ENCODE results near the gene MYL7.

Gene MYL7

DNA sequence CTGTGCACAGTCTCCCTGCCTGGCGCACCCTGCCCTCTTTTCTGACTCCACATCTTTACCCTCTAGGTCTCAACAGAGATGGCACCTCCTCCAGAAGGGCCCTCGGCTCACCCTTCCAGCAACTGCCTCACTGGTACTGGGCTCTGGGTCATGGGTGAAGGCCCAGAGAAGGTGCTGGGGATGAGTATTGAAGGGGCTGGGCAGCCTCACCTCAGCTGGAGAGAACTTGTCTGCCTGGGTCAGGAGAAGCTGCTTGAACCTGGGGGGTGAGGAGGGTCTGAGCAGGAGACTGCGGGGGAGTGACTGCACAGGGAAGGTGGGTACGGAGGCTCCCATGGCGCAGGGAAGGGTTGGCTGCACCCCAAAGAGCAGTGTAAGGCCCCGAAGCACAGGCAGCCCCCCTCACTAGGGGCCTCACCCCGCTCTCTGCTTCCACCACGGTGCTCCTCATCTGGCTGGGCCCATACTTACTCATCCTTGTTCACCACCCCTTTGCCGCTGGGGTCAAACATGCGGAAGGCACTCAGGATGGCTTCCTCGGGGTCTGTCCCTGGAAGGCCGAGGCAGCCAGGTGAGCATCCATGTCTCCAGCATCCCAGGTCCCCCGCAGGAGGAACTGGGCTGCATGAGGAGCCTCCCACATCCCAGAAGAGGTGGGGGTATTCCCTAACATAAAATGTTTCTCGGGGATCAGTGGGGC is 1.7 kb downstream of the MYL7 start:
- Histone ChIP-seq H3K27me3 (replicated peaks) (no peaks in the 10 kb centered on the region), H3K27ac (no peak overlapping the region), H3K36me3 (replicated peaks) (no peaks in the 10 kb centered on the region), H3K4me3 (ENCODE audit: low read depth, low read length) (no peak overlapping the region)
- TF ChIP-seq, protein P1, sequence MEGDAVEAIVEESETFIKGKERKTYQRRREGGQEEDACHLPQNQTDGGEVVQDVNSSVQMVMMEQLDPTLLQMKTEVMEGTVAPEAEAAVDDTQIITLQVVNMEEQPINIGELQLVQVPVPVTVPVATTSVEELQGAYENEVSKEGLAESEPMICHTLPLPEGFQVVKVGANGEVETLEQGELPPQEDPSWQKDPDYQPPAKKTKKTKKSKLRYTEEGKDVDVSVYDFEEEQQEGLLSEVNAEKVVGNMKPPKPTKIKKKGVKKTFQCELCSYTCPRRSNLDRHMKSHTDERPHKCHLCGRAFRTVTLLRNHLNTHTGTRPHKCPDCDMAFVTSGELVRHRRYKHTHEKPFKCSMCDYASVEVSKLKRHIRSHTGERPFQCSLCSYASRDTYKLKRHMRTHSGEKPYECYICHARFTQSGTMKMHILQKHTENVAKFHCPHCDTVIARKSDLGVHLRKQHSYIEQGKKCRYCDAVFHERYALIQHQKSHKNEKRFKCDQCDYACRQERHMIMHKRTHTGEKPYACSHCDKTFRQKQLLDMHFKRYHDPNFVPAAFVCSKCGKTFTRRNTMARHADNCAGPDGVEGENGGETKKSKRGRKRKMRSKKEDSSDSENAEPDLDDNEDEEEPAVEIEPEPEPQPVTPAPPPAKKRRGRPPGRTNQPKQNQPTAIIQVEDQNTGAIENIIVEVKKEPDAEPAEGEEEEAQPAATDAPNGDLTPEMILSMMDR (IDR thresholded peaks at IDR 0.05; ENCODE audit: low read depth, low read length, missing control alignments): no peak
- DNase-seq: no peak
- in situ Hi-C loops (cut with HindIII; ENCODE audit: low pct_ligation_motif_present, low sequenced_read_pairs): no loop called here

- Histone ChIP-seq H3K27me3 (replicated peaks) (no peaks in the 10 kb centered on the region), H3K36me3 (replicated peaks) (no peaks in the 10 kb centered on the region), H3K27ac (no peak overlapping the region), H3K4me3 (ENCODE audit: low read depth, low read length) (no peak overlapping the region)
- in situ Hi-C loops (cut with HindIII; ENCODE audit: low pct_ligation_motif_present, low sequenced_read_pairs): no loop called here
- TF ChIP-seq, protein P1 (IDR thresholded peaks at IDR 0.05; ENCODE audit: low read depth, low read length, missing control alignments): no peak
- no peak for DNase-seq
These were observed 2.4 kb downstream of the MYL7 start for GRCh38 chr7:44138698-44139097.

- no peak overlapping the region for H3K27ac ChIP-seq
- TF ChIP-seq, protein P1 (IDR thresholded peaks at IDR 0.05; ENCODE audit: low read depth, low read length, missing control alignments): no peak
- H3K36me3 ChIP-seq (replicated peaks): no peaks in the 10 kb centered on the region
- DNase-seq: no peak
- in situ Hi-C loops (cut with HindIII; ENCODE audit: low pct_ligation_motif_present, low sequenced_read_pairs): no loop called here
- H3K4me3 ChIP-seq (ENCODE audit: low read depth, low read length): no peak overlapping the region
- H3K27me3 ChIP-seq (replicated peaks): no peaks in the 10 kb centered on the region
These were observed 4.4 kb downstream of the MYL7 start for GRCh38 chr7:44136731-44137130.

- no peak overlapping the region for H3K27ac ChIP-seq
- no peaks in the 10 kb centered on the region for H3K27me3 ChIP-seq (replicated peaks)
- H3K4me3 ChIP-seq (ENCODE audit: low read depth, low read length): no peak overlapping the region
- in situ Hi-C loops (cut with HindIII; ENCODE audit: low pct_ligation_motif_present, low sequenced_read_pairs): no loop called here
- TF ChIP-seq, protein P1 (IDR thresholded peaks at IDR 0.05; ENCODE audit: low read depth, low read length, missing control alignments): no peak
- H3K36me3 ChIP-seq (replicated peaks): no peaks in the 10 kb centered on the region
- DNase-seq: no peak
These were observed 6.0 kb downstream of the MYL7 start for GRCh38 chr7:44134943-44135628.

GRCh38 chr7:44133295-44133694 is 7.8 kb downstream of the MYL7 start:
- in situ Hi-C loops (cut with HindIII; ENCODE audit: low pct_ligation_motif_present, low sequenced_read_pairs): no loop called here
- H3K4me3 ChIP-seq (ENCODE audit: low read depth, low read length): no peak overlapping the region
- H3K36me3 ChIP-seq (replicated peaks): no peaks in the 10 kb centered on the region
- no peaks in the 10 kb centered on the region for H3K27me3 ChIP-seq (replicated peaks)
- no peak for DNase-seq
- TF ChIP-seq, protein P1 (IDR thresholded peaks at IDR 0.05; ENCODE audit: low read depth, low read length, missing control alignments): no peak
- no peak overlapping the region for H3K27ac ChIP-seq

Measured in brain microvascular endothelial cell (primary cell).